Articular chondrocyte of knee joint (primary cell): Measurements from ENCODE around the gene SERGEF. TPM values are rescaled to one million over a fixed set of nuclear protein-coding genes. Genes with fewer than 3 reads are reported as not detected.

Experiments used
- total RNA-seq: library from RNA; depleted of rRNA; stranded (reverse); fragments of >200 nt; gene quantifications from 2 replicates; pipeline ENCODE4 v1.2.3, GENCODE V29; 2012

The SERGEF gene
- total RNA-seq, result 27.1 and 28.7 TPM in 2 replicates

DNA sequence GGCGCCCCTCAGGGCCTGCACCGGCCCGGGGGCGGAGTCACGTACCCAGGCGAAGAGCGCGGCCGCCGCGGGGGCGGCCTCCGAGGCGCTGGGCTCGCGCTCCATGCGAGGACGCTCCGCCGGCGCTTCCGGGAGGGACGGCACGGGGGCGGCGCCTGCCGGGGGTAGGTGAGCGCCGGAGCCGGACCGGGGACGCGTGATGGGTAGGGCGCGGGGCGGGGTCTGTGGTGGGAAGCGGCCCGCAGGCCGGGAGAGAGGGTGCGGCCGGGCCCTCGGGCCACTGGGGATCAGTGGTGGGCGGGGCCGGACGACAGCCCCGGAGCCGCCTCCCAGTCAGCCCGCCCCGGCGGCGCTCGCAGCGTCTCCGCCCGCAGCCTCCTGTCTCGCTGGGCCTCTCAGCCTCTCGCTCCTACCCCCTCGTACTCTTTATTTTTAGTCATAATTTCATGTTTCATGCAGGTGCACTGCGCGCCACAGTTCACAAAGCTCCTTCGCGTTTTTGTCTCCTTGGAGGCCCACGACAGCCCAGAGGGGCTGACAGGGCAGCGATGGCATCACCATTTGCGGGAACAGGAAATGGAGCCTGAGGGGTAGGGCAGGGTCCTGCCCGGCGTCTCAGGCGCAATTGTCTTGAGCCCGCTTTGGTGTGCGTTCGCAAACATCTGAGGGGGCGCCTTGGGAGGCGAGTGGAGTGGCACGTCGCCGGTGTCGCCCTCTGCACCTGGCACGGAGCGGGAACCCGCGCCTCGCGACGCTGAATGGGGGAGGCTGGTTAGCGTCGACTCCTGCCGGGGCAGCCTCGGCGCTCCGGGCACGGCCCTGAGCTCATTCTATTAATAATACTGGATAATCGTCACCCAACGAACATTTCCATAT, at the start of gene SERGEF:
Gene SERGEF, minus strand, starts transcription at position 142 of the 876 bp plus-strand sequence. Its CDS starts 37 bp downstream, at position 105.

DNA sequence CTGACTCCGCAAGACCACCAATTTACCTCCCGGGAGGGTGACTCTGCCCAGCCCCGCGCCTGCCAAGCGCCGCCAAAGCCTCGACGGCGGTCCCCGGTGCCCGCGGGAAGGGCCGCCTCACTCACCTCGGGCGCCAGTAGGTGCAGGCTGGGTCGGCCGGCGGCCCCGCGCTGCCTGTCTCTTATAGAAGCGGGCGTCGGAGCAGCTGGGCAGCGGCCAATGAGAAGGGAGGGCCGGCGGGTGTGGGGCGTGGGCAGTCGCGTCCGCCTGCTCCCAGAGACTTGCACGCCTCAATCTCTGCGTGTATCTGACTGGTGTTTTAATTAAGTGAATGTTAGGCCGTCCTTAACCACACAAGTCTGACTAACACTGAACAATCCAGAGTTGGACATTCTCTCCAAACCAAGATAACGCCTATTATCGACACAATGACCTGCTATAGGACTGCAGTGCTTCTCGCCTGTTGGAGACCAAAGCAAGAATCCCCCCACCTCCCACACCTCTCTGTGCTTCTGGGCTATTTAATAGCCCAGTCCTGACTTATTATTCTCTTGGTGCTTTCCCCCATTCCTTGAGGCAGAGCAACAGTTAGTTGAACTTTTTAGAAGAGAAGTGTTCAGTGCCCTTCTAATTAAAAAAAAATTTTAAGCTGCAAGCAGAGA, 33.4 kb upstream of the SERGEF start, which contains the start of gene TPH1:
Gene TPH1, minus strand, starts transcription at position 154 of the 662 bp plus-strand sequence. CDS start 5,507 bp downstream, outside the sequence.

Other genes starting within 250 kb of the SERGEF start
- 0.52 and 1.6 TPM in 2 replicates for gene TPH1, start 33.2 kb upstream of the SERGEF start, total RNA-seq
- 15.1 and 17.0 TPM in 2 replicates for gene SAAL1, start 93.0 kb upstream of the SERGEF start, total RNA-seq
- gene MRGPRX3, start 119.5 kb upstream of the SERGEF start, total RNA-seq, result 0.22 TPM in 1 of 2 replicates, not detected in the other
- gene MRGPRX4, start 159.8 kb upstream of the SERGEF start, total RNA-seq, result not detected in 2 replicates
- not detected in 2 replicates for gene SAA4, start 223.8 kb upstream of the SERGEF start, total RNA-seq
- 0.13 TPM in 1 of 2 replicates, not detected in the other for gene SAA2, start 235.6 kb upstream of the SERGEF start, total RNA-seq